Spleen (tissue), 3 donors: ENCODE results near the gene ITCH.

Experiments
- POLR2A ChIP-seq, 3 donors: fragments of 450-650 bp; IDR thresholded peaks; one replicate each; pipeline ENCODE4 v1.5.1; 2017; ENCODE audit warnings: antibody characterized with exemption in 3 of 3, mild to moderate bottlenecking in 1 of 3
- POLR2AphosphoS5 ChIP-seq, 3 donors: sonication (generic); formaldehyde crosslinking; IDR thresholded peaks; one replicate each; pipeline ENCODE4 v1.5.1; 2017; ENCODE audit warnings: antibody characterized with exemption in 3 of 3

DNA sequence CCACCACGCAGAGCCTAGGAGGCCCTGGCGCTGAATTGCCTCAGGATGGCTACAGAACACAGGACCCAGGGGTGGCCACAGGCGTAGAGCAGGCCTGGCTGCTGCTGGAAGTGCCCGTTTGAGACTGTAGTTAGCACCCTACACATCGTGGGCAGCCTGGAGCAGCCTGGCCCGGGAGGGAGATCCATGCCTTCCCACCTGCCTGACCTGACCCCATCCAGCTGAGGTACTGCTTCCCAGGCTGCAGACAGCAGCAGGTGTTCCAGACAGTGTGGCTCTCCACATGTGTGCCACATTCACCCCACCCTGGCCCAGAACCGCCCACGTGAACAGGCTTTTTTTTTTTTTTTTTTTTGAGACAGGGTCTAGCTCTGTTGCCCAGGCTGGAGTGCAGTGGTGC, 174.6 kb downstream of the ITCH start:
- TF ChIP-seq POLR2AphosphoS5 (IDR thresholded peaks at IDR 0.05), result no peak
- TF ChIP-seq POLR2A (IDR thresholded peaks at IDR 0.05), result no peak
